ENCODE measurements around the gene RFC2. TPM values are rescaled to one million over a fixed set of nuclear protein-coding genes. Genes with fewer than 3 reads are reported as not detected.
"Not testable (repeated sequence)": the region's sequence is repeated elsewhere in the genome, so short reads cannot be mapped to it uniquely, and the experiment has no call there.

RFC2 gene
- total RNA-seq, 2 donors from 2014 or later = 62.2 to 100 TPM

DNA sequence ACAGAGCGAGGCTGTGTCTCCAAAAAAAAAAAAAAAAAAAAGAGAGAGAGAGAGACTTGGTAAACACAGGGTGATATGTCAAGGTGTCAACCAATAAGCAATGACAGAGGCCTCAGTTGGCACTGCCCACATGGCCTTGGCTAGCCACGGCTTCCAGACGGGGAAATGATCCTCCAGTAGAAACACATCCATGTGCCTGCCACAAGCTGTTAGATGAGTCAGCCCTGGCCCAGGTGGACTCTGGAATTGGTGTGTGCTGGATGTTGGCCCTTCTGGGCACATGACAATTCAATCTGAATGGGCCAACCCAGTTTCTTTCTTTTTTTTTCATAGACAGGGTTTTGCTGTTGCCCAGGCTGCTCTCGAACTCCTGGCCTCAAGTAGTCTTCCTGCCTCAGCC is 13.7 kb downstream of the RFC2 start:
- ATAC-seq (replicated peaks) = no peak
- Mint-ChIP-seq H3K4me3 (no peak overlapping the region), H3K4me1 (no peaks in the 10 kb centered on the region), H3K36me3 (ENCODE audit: low read depth) (peaks cover 99% of the 10 kb centered on the region), H3K27me3 (no peaks in the 10 kb centered on the region), H3K9me3 (no peaks in the 10 kb centered on the region), H3K27ac (no peak overlapping the region)

DNA sequence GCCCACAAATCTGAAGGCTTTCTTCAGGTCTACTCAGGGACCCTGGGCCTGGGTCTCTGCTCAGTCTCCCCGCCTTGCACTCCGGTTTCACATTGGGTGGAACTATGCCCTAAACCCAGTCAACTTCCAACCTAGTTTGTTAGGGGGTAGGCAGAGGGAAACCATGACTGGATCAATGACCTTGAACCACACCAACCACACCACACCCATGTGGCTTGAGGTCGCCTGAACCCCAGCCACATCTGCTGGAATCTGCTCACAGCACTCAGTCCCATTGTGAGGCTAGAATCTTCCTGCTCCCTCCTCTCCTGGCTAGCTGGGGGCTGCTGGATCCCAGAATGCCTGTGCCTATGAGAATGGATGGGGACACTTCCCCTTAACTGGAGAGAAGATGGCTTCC is 17.9 kb downstream of the RFC2 start:
- Mint-ChIP-seq H3K4me1 (no peaks in the 10 kb centered on the region), H3K27me3 (no peaks in the 10 kb centered on the region), H3K36me3 (ENCODE audit: low read depth) (peaks cover 97% of the 10 kb centered on the region), H3K27ac (no peak overlapping the region), H3K4me3 (no peak overlapping the region), H3K9me3 (no peaks in the 10 kb centered on the region)
- peak; percentile 38 for ATAC-seq (replicated peaks)

DNA sequence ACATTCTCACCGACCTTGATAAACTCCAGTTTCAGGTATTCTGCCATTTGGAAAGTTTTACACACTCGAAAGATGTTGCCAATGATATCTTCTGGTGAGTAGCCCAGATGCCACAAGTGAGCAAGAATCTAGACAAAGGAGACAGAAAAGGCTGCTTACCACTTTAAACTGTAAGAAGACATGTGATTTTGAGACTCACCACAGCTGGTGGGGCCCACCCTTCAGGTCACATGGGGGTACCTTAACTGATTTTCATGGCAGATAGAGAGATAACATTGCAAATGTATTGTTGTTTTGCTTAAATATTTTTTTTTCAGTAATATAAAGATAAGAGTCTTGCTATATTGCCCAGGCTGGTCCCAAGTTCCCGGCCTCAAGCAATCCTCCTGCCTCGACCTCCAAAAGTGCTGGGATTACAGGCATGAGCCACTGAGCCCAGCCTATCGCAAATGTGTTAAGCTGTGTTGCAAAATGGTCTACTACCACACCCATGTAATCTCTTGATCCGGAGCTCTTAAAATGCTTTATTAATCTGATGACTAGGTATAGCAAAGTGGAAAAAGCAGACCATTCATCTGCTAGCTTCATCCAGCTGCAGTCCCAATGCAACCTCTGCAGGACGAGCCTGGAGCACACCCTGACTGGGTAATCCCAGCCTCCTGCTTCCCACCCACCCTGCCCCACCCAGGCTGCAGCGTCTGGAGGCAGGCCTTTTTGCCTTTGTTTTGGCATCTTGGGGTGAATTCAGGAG is 18.5 kb downstream of the RFC2 start:
- Mint-ChIP-seq H3K4me1 (no peaks in the 10 kb centered on the region), H3K27me3 (no peaks in the 10 kb centered on the region), H3K27ac (no peak overlapping the region), H3K4me3 (no peak overlapping the region), H3K9me3 (no peaks in the 10 kb centered on the region), H3K36me3 (ENCODE audit: low read depth) (peaks cover 97% of the 10 kb centered on the region)
- no peak for ATAC-seq (replicated peaks)

- ATAC-seq (replicated peaks) = no peak
- no peaks in the 10 kb centered on the region for H3K27me3 Mint-ChIP-seq
- H3K4me1 Mint-ChIP-seq = no peaks in the 10 kb centered on the region
- no peak overlapping the region for H3K27ac Mint-ChIP-seq
- no peak overlapping the region for H3K4me3 Mint-ChIP-seq
- peaks cover 95% of the 10 kb centered on the region for H3K36me3 Mint-ChIP-seq (ENCODE audit: low read depth)
- H3K9me3 Mint-ChIP-seq = no peaks in the 10 kb centered on the region
Measured at GRCh38 chr7:74233655-74234285, 20.4 kb downstream of the RFC2 start.

GRCh38 chr7:74231232-74231590 is 23.0 kb downstream of the RFC2 start:
- Mint-ChIP-seq H3K36me3 (ENCODE audit: low read depth) (peaks cover 81% of the 10 kb centered on the region), H3K4me1 (peaks cover 6% of the 10 kb centered on the region), H3K27me3 (no peaks in the 10 kb centered on the region), H3K27ac (no peak overlapping the region), H3K9me3 (no peaks in the 10 kb centered on the region), H3K4me3 (no peak overlapping the region)
- ATAC-seq (replicated peaks) = no peak

GRCh38 chr7:74230446-74231231 is 23.6 kb downstream of the RFC2 start:
- Mint-ChIP-seq H3K36me3 (ENCODE audit: low read depth) (peaks cover 77% of the 10 kb centered on the region), H3K27me3 (no peaks in the 10 kb centered on the region), H3K9me3 (no peaks in the 10 kb centered on the region), H3K4me3 (no peak overlapping the region), H3K27ac (no peak overlapping the region), H3K4me1 (peaks cover 6% of the 10 kb centered on the region)
- no peak for ATAC-seq (replicated peaks)

- Mint-ChIP-seq H3K4me3 (no peak overlapping the region), H3K27me3 (no peaks in the 10 kb centered on the region), H3K9me3 (no peaks in the 10 kb centered on the region), H3K4me1 (peaks cover 6% of the 10 kb centered on the region), H3K36me3 (ENCODE audit: low read depth) (peaks cover 62% of the 10 kb centered on the region), H3K27ac (no peak overlapping the region)
- ATAC-seq (replicated peaks) = no peak
Measured at GRCh38 chr7:74228951-74229900, 25.0 kb downstream of the RFC2 start.

DNA sequence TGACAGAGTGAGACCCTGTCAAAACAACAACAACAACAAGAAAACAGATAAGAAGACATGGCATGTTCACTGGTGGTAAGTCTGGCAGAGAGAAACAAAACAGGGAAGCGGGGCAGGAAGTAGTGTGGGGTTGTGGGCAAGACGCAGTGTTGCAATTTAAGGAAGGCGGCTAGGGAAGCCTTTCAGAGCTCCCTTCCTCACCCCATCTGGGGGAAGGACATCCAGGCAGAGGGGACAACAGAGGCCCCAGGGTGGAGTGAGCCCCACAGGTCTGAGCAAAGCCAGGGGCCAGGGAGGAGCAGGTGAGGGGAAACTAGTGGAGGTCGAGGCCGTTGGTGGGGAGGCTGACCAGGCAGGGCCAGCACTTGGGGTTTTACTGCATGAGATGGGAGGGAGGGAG is 27.6 kb downstream of the RFC2 start:
- no peak for ATAC-seq (replicated peaks)
- Mint-ChIP-seq H3K27me3 (no peaks in the 10 kb centered on the region), H3K27ac (peak overlapping the region; percentile 74), H3K4me1 (peaks cover 6% of the 10 kb centered on the region), H3K4me3 (no peak overlapping the region), H3K36me3 (ENCODE audit: low read depth) (peaks cover 39% of the 10 kb centered on the region), H3K9me3 (no peaks in the 10 kb centered on the region)

GRCh38 chr7:74225400-74225799 is 28.8 kb downstream of the RFC2 start:
- Mint-ChIP-seq H3K9me3 (no peaks in the 10 kb centered on the region), H3K36me3 (ENCODE audit: low read depth) (peaks cover 26% of the 10 kb centered on the region), H3K4me1 (peaks cover 6% of the 10 kb centered on the region), H3K27me3 (no peaks in the 10 kb centered on the region), H3K27ac (no peak overlapping the region), H3K4me3 (no peak overlapping the region)
- no peak for ATAC-seq (replicated peaks)

GRCh38 chr7:74224907-74225306 is 29.3 kb downstream of the RFC2 start:
- H3K9me3 Mint-ChIP-seq = not testable (repeated sequence)

GRCh38 chr7:74224511-74224832 is 29.7 kb downstream of the RFC2 start:
- peaks cover 6% of the 10 kb centered on the region for H3K4me1 Mint-ChIP-seq

More at GRCh38 chr7:74224907-74225306, 29.3 kb downstream of the RFC2 start:
- H3K27ac Mint-ChIP-seq; H3K4me1 Mint-ChIP-seq; H3K4me3 Mint-ChIP-seq; H3K27me3 Mint-ChIP-seq; ATAC-seq (replicated peaks): not testable (repeated sequence)
- H3K36me3 Mint-ChIP-seq (ENCODE audit: low read depth) = peaks cover 22% of the 10 kb centered on the region

GRCh38 chr7:74223711-74224510 is 30.3 kb downstream of the RFC2 start:
- Mint-ChIP-seq H3K36me3 (ENCODE audit: low read depth) (peaks cover 13% of the 10 kb centered on the region), H3K4me1 (peaks cover 6% of the 10 kb centered on the region), H3K27ac (no peak overlapping the region), H3K4me3 (no peak overlapping the region), H3K9me3 (no peaks in the 10 kb centered on the region), H3K27me3 (no peaks in the 10 kb centered on the region)
- ATAC-seq (replicated peaks) = no peak

More at GRCh38 chr7:74224511-74224832, 29.7 kb downstream of the RFC2 start:
- no peaks in the 10 kb centered on the region for H3K27me3 Mint-ChIP-seq
- peaks cover 17% of the 10 kb centered on the region for H3K36me3 Mint-ChIP-seq (ENCODE audit: low read depth)
- no peaks in the 10 kb centered on the region for H3K9me3 Mint-ChIP-seq
- H3K4me3 Mint-ChIP-seq = no peak overlapping the region
- no peak for ATAC-seq (replicated peaks)
- H3K27ac Mint-ChIP-seq = no peak overlapping the region

DNA sequence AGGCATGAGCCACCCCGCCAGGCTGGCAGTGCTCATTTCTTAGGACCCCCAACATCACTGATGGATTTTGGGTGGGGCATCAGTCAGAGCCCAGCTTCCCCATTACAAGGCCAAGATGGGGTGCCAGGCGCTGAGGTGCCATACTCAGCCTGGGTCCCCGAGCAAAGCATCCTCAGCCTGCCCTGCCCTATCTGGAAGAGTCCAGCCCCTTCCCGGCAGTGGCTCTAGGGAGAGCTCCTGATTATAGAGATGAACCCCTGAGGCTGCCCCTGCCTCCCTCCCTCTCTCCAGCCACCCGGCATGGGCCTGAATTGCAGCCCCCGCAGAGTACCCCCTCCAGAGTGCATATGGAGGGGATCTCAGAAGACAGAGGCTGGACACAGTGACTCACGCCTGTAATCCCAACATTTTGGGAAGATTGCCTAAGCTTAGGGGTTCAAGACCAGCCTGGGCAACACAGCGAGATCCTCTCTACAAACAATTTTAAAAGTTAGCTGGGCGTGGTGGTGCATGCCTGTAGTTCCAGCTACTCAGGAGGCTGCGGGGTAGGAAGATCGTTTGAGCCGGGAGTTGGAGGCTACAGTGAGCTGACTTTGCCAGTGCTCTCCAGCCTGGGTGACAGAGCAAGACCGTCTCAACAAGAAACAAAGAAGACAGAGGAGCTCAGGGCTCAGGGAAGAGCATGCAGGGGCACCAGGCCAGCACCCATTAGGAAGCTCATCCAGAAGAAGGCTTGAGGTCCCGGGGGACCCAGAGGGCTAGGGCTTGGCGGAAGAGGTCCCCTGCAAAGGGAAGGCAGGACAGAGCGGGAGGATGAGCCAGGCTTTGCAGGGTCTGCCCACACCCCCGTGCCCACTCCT is 31.1 kb downstream of the RFC2 start:
- H3K27ac Mint-ChIP-seq = peak overlapping the region; percentile 33
- no peak for ATAC-seq (replicated peaks)
- H3K36me3 Mint-ChIP-seq (ENCODE audit: low read depth) = peaks cover 13% of the 10 kb centered on the region
- H3K4me3 Mint-ChIP-seq = no peak overlapping the region
- peaks cover 8% of the 10 kb centered on the region for H3K4me1 Mint-ChIP-seq
- no peaks in the 10 kb centered on the region for H3K27me3 Mint-ChIP-seq
- H3K9me3 Mint-ChIP-seq = no peaks in the 10 kb centered on the region
